GM19372 (cell line): ENCODE measurements around the gene SREBF1.

ENCODE experiments used
- ATAC-seq: cut with Tn5 transposase; IDR thresholded peaks from one replicate; pipeline ENCODE4 v1.9.1; 2021; ENCODE audit warnings: mild to moderate bottlenecking, low read depth, moderate library complexity; ENCODE audit not compliant: unreplicated experiment

SREBF1 gene

DNA sequence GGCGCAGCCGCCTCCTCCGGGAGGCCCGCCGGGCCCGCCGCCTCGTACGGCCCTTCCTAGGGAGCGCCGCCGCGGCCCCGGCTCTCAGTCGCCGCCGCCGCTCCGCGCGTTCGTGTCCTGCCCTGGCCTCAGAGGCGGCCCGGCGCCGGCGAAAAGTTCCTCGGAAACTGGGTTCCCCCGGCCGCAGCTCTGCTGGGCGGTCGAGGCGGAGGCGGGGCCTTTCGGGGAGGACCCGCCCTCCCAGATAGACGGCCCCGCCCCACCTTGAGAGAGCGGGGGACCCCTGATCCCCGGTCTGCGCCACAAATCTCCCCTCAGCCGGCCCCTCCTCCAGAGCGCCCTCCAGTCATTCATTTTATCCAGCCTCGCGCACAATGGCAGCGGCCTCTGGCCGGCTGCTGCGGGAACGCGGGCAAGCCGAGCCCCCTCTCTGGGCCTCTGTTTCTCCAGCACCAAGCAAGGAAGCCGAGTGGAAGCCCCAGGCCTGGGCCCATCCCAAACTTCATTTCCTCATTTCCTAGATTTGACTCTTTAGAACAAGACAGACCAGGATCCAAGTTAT lies at the start of gene SREBF1:
Gene SREBF1, minus strand, starts transcription at position 169 of the 562 bp plus-strand sequence. CDS start 169 bp downstream, outside the sequence.
- peak; percentile 15 for ATAC-seq

DNA sequence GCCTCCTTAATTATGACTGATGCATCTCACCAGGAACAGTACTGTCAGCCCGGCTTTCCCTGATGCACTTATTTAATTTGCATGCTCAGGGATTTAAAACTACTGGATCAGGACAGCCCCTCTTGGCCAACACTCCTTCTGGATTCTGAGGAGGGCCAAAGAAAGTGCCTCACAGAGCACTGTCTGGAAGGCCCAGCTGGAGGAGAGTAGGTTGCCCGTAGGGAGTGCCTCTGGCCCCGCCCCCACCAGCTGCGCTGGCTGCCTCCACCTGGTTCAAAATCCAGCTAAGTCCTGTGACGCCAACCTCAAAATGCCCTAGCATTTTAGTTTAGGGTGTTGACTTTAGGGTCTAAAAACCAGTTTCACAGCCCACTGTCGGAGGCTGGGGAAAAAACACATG lies 49.4 kb upstream of the SREBF1 start:
- no peak for ATAC-seq

DNA sequence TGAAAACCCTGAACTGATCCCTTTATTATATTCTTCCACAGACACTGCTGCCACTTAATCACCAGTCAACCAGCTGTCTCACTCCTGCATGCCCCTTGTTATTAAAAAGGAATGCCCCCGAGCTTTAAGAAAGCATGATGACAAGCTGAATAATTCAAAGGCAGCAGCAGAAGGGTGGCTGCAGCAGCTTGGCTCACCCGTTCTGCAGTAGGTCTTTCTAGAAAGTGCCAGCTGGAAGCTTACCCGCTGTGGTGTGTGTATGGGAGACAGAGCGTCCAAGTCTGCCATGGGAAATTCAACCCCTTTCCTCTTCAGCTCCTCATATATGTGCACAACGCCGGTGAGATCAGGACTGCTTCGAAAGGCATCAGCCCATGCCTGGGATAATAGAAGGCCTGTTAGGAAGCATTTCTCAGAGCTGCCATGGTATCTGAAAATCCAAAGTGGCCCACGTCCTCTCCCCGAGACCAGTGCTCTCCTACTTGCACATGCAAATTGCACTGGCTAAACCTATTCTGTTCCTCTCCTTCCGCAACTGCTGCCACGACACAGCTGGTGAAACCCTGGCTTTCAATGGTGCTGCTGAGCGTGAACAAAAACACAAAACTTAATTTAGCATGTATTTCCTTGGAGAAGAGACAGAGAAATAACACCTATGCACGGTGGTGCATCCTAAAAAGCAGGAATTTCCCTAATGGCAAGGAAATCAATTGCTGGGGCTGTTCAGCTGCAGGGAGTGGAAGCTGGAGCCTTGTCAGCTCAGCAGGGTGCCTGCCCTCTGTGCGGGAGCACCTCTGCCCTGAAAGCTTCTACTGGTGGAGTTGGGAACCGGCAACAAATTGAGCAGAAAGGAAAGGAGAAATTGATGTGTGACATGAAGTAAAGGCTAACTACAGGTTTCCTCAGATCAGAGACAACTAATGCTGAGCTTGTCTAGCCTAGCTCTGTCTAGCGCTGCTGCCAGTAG lies 47.9 kb upstream of the SREBF1 start:
- ATAC-seq, result no peak

DNA sequence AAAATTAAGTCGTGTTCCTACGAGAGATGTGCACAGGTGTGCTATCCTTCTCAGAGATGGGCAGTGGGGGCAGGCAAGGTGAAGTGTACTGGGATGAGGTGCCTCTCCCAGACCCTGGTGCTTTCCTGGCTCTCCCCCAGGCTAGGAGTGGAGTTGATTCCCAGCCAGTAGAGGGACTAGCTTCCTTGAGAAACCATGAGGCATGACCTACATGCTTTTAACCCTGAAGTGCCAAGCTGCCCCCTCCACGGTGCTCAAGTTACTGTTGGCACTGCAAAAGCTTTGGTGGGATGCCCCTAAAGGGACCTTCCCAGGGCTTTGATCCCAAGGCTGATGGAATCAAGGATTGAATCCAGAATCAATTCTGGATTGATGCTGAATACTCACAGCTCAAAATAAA lies 47.0 kb upstream of the SREBF1 start:
- no peak for ATAC-seq

DNA sequence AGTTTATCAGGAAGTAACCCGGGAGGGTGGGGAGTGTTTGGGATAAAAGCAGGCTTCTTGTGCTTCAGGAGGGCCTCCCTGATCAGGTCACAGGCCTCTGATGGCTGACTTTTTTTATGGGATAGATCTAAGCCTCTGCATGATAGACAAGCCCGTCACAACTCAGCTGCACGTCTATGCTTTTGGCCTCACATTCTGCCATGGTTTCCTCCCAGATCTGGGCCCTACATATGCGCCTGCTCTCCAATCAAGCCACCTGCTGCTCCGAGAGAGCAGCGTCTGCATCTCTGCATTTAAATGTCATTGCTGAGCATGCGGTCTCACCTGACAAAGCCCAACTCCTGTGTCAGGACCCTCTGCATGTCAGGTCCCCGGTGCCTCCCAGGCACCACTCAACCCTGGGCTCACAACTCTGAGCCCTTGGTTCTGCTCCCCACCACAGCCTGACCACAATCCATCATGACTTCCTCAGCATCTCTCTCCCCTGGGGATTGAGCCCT lies 45.3 kb upstream of the SREBF1 start:
- no peak for ATAC-seq

DNA sequence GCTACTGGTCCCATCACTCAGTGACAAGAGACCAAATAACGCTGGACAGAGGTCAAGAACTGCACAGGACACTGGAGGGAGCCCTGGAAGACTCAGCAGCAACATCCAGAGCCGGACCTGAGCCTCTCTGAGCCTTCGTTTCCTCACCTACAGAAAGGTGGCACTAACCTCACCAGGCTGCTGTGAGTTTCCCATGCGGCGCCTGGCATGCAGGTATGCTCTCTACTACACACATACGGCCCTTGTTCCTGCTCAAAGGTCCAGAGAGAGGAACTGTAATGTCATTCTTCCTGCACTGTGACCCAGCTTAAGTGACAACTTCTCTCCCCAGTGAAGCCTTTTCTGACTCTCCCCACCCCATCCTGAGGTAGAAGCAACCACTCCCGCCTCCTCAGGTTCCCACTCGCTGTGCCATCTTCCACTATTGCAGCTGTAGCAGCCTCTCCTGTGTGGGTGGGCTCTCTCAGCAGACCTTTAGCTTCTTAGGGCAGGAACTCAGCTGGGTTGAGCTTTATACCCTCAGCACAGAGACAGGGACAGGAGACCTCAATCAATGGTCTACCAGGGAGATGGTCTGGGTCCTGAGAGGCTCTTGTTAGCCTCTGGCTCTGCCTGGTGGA lies 43.9 kb upstream of the SREBF1 start:
- ATAC-seq, result no peak

DNA sequence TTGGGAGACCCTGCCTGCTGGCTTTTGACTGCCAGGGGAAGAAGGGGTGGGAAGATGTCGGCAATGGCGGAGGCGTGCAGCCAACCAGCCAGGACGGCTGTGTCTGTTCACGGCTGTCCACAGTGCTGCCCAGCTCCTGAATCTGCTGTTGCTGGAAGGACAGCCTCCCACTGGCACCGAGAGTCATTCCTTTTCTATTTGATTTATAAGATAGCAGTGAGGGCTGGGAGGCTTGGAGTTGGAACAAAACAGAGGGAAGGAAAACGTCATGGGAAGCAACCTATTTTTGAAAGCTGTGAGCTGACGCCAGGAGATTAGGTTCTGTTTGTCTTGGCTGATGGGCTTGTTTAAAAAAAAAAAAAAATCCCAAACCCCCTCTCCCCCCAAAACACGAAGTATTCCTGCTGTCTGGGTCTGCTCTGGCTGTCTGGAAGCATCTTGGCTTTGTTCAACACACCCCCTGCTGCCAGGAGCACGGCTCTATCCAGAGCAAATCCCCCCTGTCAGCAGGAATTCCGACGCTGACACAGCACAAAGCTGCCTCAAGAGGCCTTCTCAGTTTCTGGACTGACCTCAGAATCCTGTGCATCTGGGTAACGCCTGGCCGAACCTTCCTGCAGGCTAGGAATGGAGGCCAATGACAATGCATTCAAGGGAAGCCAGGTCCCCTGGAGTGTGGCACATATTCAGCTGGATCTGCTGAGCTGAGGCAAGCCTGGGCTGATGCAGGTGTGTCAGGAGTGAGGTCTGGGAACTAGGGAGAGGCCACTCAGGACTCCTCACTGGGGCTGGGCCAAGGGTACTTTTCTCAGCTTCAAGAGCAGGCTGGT lies 41.0 kb upstream of the SREBF1 start:
- no peak for ATAC-seq

DNA sequence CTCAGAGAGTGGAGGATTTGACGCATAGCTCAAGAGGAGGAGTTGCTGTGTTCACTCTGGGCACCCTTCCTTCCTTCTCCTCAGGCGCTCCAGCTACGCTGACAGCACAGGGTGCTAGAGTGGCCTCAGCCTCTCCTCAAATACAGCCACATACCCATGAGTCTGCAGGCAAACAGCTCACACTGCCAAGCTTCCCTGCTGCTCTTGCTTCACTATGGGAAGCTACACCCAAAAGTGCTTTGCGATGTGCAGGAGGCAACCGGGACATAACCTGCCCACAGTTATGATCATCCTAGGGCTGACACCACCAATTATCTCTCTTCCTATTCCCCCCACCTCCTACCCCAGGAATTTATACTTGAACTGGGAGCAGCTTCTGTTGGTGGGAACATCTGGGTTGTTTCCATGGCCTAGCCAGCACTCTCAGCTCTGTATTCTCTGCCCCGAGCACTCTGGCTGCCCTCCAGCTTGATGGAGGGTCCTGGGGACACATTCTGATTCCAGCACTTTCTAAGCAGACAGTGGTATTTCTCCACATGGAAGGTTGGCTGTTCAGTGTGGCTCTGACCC lies 40.3 kb upstream of the SREBF1 start:
- ATAC-seq, result no peak

DNA sequence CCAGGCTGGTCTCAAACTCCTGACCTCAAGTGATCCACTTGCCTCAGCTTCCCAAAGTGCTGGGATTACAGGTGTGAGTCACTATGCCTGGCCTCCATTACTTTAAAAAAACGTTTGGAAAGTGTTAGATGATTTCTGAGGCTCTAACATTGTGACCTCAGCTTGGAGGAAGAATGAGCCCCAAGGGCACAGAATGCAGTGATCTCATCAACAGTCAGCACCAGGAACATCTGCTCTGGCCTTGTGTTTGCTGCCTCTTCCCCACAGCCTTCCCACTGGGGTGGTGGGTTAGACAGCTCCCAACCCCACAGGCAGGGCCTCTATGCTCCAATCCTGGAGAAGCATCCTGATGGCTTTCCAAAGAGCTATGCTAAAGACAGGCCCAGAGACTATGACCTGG lies 37.7 kb upstream of the SREBF1 start:
- no peak for ATAC-seq

DNA sequence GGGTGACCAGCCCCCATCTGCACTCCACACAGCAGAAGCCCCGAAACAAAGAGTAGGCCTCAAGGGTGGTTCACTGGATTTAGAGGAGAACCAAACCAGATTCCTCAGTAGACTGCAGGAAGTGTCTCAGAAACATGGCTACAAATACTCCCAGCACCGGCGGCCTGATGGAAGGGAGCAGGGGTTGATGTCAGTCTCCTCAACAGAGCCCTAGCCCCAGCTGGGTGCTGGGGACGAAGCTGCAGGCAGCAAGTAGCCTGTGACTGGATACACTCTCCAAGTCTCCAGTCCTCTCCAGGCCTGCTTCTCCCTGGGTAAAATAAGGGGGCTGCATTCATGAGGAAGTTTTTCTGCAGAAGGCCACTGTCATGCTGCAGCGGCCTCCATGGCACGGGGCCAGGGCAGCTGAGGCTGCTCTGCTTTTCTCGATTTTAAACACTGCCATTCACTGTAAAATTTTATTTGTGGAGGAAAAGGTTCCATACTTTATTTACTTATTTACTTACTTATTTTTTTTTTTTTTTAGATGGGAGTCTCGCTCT lies 36.7 kb upstream of the SREBF1 start:
- ATAC-seq, result no peak

DNA sequence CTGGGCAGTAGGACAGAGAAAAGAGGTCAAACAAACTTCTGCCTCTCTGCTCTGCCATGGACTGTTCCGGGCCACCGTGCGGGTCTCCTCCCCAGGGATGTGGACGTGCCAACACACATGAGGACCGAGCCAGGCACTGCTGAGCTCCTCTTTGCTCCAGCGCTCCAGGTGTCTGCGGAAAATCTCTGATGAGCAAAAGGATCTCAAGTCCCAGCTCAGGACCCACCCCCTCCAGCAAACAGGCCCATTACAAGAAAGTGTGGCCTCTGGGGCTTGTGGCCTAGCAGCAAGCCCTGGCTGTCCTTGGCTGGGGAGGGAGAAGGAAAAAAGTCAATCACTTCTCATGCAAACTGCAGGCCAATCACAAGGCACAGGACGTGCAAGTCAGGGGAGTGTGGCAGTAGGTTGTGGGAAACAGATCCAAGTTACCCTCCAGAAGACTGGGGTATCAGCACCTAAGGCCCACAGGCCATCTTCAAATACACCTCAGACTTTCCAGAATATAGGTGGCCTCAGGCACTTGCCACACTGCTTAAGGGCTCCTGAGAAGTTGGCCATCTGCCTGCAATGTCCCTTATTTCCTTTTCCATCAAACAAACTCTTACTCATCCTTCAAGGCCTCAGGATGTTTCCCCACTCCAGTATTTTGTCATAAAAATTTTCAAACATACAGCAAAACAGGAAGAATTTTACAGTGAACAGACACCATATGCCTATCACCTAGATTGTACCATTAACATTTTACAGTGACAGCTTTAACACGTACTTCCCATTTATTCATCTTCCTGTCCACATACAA lies 36.0 kb upstream of the SREBF1 start:
- no peak for ATAC-seq

DNA sequence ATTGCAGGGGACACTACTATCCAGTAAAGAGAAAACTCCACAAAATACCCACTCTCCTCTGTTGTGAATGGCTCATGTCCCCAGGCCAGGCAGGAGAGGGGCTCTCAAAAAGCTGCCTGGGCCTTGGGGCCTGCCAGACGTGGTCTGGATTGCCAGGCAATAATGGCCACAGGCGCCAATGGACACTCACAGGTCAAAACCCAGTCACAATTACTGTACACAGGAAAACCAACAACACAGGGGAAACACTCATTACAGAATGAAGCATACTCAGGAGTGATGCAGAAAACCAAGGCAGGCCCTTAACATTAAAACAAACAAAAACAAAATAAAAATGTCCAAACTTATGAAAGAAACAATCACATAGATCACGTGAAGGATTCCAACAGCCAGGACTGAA lies 35.1 kb upstream of the SREBF1 start:
- no peak for ATAC-seq

DNA sequence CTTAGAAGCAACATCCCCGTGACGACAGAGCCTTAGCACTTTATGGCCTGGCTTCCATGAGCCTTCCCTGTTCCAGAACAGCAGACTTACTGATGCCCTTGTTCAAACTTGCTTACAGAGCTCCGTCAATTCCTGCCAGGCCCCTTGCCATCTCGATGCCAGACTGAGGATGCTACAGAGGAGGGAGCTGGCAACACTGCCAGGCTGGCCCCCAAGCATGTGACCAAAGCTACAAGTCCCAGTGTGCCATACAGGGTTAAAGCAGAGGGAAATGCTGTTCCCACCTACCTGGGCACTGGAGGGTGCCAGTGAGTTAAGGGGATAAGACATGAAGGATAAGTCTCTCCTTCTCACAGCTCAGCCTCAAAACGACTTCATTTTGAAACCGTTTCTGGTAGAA lies 33.5 kb upstream of the SREBF1 start:
- no peak for ATAC-seq

DNA sequence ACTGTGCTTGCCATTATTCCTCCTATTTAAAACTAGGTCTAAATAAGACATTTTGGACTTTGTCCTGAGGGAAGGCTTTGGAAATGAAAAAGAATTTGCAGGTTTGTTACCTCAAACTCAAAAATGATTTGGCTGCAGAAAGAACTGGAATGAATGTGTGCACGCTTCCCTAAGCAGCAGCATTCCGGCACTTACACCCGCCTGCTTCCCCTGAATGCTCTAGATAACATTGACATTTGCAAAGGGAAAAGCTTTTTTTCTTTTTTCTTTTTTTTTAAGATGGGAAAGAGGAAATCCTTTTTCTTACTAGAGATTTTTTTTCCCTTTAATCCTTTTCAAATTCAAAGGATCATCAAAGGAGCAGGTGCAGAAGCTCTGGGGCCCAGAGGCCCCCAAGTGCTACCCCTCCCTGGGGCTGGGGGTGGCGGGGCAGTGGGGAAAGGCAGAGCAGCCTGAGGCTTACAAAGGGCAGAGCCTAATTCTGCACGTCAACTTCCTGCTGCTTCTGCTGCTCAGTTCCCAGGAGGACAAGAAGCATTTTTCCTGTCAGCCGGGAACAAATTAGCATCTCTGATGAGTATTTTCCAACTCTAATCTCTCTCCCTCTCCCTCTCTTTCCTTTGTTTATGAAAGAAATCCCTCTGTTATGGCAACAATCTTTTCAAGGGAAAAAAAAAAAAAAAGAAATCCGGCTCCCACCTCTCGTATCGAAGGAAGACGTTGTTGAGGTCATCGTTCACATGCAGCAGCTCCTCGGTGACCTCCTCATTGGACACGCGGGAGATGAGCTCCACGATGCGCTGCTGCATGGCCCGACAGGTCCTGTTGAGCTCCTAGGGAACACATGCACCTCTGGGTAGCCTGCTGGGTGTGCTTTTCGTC lies 32.1 kb upstream of the SREBF1 start:
- no peak for ATAC-seq

DNA sequence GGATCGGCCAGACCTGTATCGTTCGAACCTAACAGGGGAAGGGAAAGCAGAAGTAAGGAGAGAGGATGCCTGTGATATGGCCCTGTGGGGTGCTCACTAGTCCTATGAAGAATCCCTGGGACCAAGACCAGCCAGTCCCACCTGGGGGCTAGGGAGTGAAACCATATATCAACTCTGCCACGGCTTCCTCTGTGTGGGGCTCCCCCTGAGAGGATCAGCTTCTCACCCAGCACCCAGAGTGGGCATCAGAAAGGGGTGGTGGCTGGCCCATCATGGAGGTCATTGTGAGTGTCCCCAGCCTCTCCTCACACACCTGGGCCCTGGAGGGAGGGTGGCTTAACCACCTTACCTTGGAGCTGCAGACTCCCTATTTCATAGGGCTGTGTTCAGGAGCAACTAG lies 30.1 kb upstream of the SREBF1 start:
- no peak for ATAC-seq

DNA sequence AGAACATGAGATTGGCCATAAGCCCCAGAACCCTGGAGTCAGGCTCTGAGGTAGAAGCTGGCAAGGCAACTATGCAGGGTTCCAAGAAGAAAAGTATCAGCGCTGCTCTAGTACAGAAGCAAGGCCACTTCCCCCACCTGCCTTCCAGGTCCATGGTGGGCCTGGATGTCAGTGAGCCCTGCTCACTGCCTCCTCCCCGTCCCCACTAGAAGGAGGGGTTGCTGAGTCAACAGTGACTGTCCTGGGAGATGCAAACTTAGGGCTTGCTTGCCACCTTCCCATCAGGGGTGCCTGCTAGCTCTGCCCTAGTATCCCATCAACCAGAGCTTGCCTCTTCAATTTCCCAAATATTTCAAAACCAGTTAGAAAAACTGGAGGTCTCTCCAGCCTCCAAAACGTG lies 29.6 kb upstream of the SREBF1 start:
- no peak for ATAC-seq

DNA sequence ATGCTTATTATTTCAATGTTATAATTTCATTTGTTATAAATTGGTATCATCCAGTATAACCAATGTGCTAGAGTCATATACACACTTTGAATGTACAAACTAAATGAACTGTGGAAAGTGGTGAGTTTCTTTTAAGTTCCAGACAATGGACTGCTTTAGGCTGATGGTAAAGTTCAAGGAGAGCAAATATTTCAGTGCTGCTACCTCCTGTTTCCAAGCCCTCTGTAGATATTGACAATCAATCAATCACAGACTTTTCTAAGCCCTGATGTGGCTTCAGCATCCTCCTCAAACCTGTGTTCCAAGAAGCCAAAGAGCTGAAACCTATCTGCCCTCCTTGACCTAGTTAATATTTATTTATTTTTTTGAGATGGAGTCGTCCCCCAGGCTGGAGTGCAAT lies 28.2 kb upstream of the SREBF1 start:
- no peak for ATAC-seq

DNA sequence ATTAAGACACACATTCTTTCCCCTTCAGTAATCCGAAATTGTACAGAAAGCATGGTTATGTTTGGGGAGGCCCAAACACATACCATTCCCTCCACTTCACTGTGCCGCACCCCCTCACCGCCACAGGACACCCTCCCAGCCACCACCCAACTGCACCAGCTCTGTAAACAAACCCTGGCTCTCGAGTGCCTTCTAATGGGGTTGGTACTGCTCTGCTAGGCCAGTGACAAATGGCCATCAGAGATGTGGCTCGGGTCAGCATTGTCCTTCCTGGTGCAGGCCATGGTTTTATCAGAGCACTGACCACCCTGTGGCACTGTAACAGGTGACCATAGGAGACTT lies 24.0 kb upstream of the SREBF1 start:
- no peak for ATAC-seq
